Activated CD8-positive, alpha-beta T cell treated with anti-CD3 and anti-CD28 coated beads, Interleukin-2, amount 10 ng/mL, durations not matched to agents 7 days and 5 days (primary cell): ENCODE results near the gene COG5. TPM values are rescaled to one million over a fixed set of nuclear protein-coding genes. Genes with fewer than 3 reads are reported as not detected.

ENCODE experiments used
- ATAC-seq: fragments of 150-1000 bp; cut with Tn5 transposase; one replicate; pipeline ENCODE4 v1.10.0; 2021; ENCODE audit warnings: moderate library complexity
- CTCF ChIA-PET: fragments of 350-600 bp; sonication (Branson Sonifier 250); formaldehyde crosslinking; loops from one replicate; lab custom pipeline; 2021; ENCODE audit warnings: antibody characterized with exemption; lab: Charles Lee
- POLR2A ChIA-PET: fragments of 350-600 bp; sonication (Branson Sonifier 250); formaldehyde crosslinking; loops from one replicate; lab custom pipeline; 2021; ENCODE audit warnings: antibody characterized with exemption; lab: Charles Lee
- DNase-seq: peaks from one replicate; pipeline ENCODE4 v3.0.0-alpha.2; 2020
- H3K27ac Mint-ChIP-seq: one replicate; pipeline ENCODE4 v1.8.0; 2021; ENCODE audit warnings: mild to moderate bottlenecking, mixed read lengths
- H3K27me3 Mint-ChIP-seq: one replicate; pipeline ENCODE4 v1.8.0; 2021; ENCODE audit warnings: low read depth, mixed read lengths
- H3K36me3 Mint-ChIP-seq: one replicate; pipeline ENCODE4 v1.8.0; 2021; ENCODE audit warnings: low read depth, mixed read lengths
- H3K4me1 Mint-ChIP-seq: one replicate; pipeline ENCODE4 v1.8.0; 2021; ENCODE audit warnings: low read depth, mixed read lengths
- H3K4me3 Mint-ChIP-seq: one replicate; pipeline ENCODE4 v1.8.0; 2021; ENCODE audit warnings: mild to moderate bottlenecking, mixed read lengths
- H3K9me3 Mint-ChIP-seq: one replicate; pipeline ENCODE4 v1.8.0; 2022; ENCODE audit warnings: mixed read lengths; ENCODE audit not compliant: insufficient read depth
- total RNA-seq, 2 experiments: library from RNA; stranded (reverse); gene quantifications; one replicate each; pipeline ENCODE4 v1.2.3, GENCODE V29; 2021

Gene COG5
- total RNA-seq, 2 experiments from 2014 or later = 31.3 to 31.8 TPM

- DNase-seq (no peak), ATAC-seq (no peak)
- CTCF ChIA-PET = no interaction called here
- Mint-ChIP-seq H3K27ac (no peak overlapping the region), H3K27me3 (no peaks in the 10 kb centered on the region), H3K36me3 (peaks cover 29% of the 10 kb centered on the region), H3K4me3 (no peak overlapping the region), H3K4me1 (no peaks in the 10 kb centered on the region), H3K9me3 (no peaks in the 10 kb centered on the region)
- POLR2A ChIA-PET = no interaction called here
Observed at GRCh38 chr7:107207459-107207858, 356.3 kb downstream of the COG5 start.

- POLR2A ChIA-PET = no interaction called here
- no peaks in the 10 kb centered on the region for H3K9me3 Mint-ChIP-seq
- CTCF ChIA-PET = interaction anchor here (1.0 to 1.5 kb wide), 2 partner anchors 15 to 256 kb away, joined by 3 read pairs; no protein-coding TSS in a partner anchor
- no peaks in the 10 kb centered on the region for H3K27me3 Mint-ChIP-seq
- DNase-seq (no peak), ATAC-seq (no peak)
- H3K36me3 Mint-ChIP-seq = peaks cover 35% of the 10 kb centered on the region
- no peak overlapping the region for H3K27ac Mint-ChIP-seq
- H3K4me3 Mint-ChIP-seq = no peak overlapping the region
- H3K4me1 Mint-ChIP-seq = no peaks in the 10 kb centered on the region
Observed at GRCh38 chr7:107206706-107207105, 357.0 kb downstream of the COG5 start.

GRCh38 chr7:107206136-107206535 lies 357.6 kb downstream of the COG5 start:
- ATAC-seq (no peak), DNase-seq (no peak)
- H3K27ac Mint-ChIP-seq = no peak overlapping the region
- peaks cover 39% of the 10 kb centered on the region for H3K36me3 Mint-ChIP-seq
- no peaks in the 10 kb centered on the region for H3K27me3 Mint-ChIP-seq
- ChIA-PET CTCF (interaction anchor here (1.0 to 1.5 kb wide), 2 partner anchors 15 to 257 kb away, joined by 3 read pairs; no protein-coding TSS in a partner anchor), POLR2A (no interaction called here)
- no peak overlapping the region for H3K4me3 Mint-ChIP-seq
- no peaks in the 10 kb centered on the region for H3K9me3 Mint-ChIP-seq
- no peaks in the 10 kb centered on the region for H3K4me1 Mint-ChIP-seq

- ChIA-PET CTCF (interaction anchor here (0.6 to 1.0 kb wide), 2 partner anchors 298 to 687 kb away, joined by 3 read pairs; no protein-coding TSS in a partner anchor), POLR2A (interaction anchor here (0.8 kb wide), 1 partner anchor 32 kb away, joined by 3 read pairs; no protein-coding TSS in a partner anchor)
- H3K36me3 Mint-ChIP-seq = peaks cover 41% of the 10 kb centered on the region
- no peaks in the 10 kb centered on the region for H3K4me1 Mint-ChIP-seq
- no peak overlapping the region for H3K4me3 Mint-ChIP-seq
- ATAC-seq (no peak), DNase-seq (no peak)
- H3K27me3 Mint-ChIP-seq = no peaks in the 10 kb centered on the region
- H3K9me3 Mint-ChIP-seq = no peaks in the 10 kb centered on the region
- H3K27ac Mint-ChIP-seq = no peak overlapping the region
Observed at GRCh38 chr7:107203607-107204006, 360.1 kb downstream of the COG5 start.

- Mint-ChIP-seq H3K4me3 (no peak overlapping the region), H3K36me3 (peaks cover 41% of the 10 kb centered on the region), H3K9me3 (no peaks in the 10 kb centered on the region), H3K27ac (no peak overlapping the region), H3K27me3 (no peaks in the 10 kb centered on the region), H3K4me1 (no peaks in the 10 kb centered on the region)
- ATAC-seq (peak; percentile 47), DNase-seq (peak; percentile 29)
- CTCF ChIA-PET = interaction anchor here (0.8 to 1.4 kb wide), 2 partner anchors 14 to 261 kb away, joined by 3 read pairs; no protein-coding TSS in a partner anchor
- POLR2A ChIA-PET = interaction anchor here (1.1 kb wide), 1 partner anchor 34 kb away, joined by 4 read pairs; no protein-coding TSS in a partner anchor
Observed at GRCh38 chr7:107201795-107202450, 361.8 kb downstream of the COG5 start.

- no peaks in the 10 kb centered on the region for H3K4me1 Mint-ChIP-seq
- no peaks in the 10 kb centered on the region for H3K27me3 Mint-ChIP-seq
- ATAC-seq (no peak), DNase-seq (no peak)
- peaks cover 29% of the 10 kb centered on the region for H3K36me3 Mint-ChIP-seq
- no peak overlapping the region for H3K27ac Mint-ChIP-seq
- ChIA-PET POLR2A (interaction anchor here (0.5 to 0.8 kb wide), 2 partner anchors 29 to 189 kb away, joined by 3 to 4 read pairs; no protein-coding TSS in a partner anchor), CTCF (interaction anchor here (0.7 to 1.9 kb wide), 3 partner anchors 84 to 678 kb away, joined by 3 to 5 read pairs (median 3); no protein-coding TSS in a partner anchor)
- H3K4me3 Mint-ChIP-seq = no peak overlapping the region
- no peaks in the 10 kb centered on the region for H3K9me3 Mint-ChIP-seq
Observed at GRCh38 chr7:107196834-107197610, 366.7 kb downstream of the COG5 start.

- H3K4me3 Mint-ChIP-seq = no peak overlapping the region
- no peaks in the 10 kb centered on the region for H3K4me1 Mint-ChIP-seq
- ATAC-seq (no peak), DNase-seq (no peak)
- peaks cover 19% of the 10 kb centered on the region for H3K36me3 Mint-ChIP-seq
- H3K27ac Mint-ChIP-seq = no peak overlapping the region
- H3K27me3 Mint-ChIP-seq = no peaks in the 10 kb centered on the region
- POLR2A ChIA-PET = interaction anchor here (0.6 kb wide), 1 partner anchor 155 kb away, joined by 5 read pairs; no protein-coding TSS in a partner anchor
- H3K9me3 Mint-ChIP-seq = no peaks in the 10 kb centered on the region
- CTCF ChIA-PET = interaction anchor here (0.6 to 1.9 kb wide), 9 partner anchors 14 to 686 kb away, joined by 3 to 7 read pairs (median 4); no protein-coding TSS in a partner anchor
Observed at GRCh38 chr7:107194052-107194451, 369.7 kb downstream of the COG5 start.

GRCh38 chr7:107190090-107190489 lies 373.6 kb downstream of the COG5 start:
- ATAC-seq (no peak), DNase-seq (no peak)
- ChIA-PET CTCF (interaction anchor here (1.2 kb wide), 1 partner anchor 11 kb away, joined by 3 read pairs; no protein-coding TSS in a partner anchor), POLR2A (interaction anchor here (1.0 kb wide), 1 partner anchor 21 kb away, joined by 4 read pairs; the partner anchor contains the start of gene HBP1)
- no peak overlapping the region for H3K27ac Mint-ChIP-seq
- H3K9me3 Mint-ChIP-seq = no peaks in the 10 kb centered on the region
- no peak overlapping the region for H3K4me3 Mint-ChIP-seq
- H3K36me3 Mint-ChIP-seq = peaks cover 36% of the 10 kb centered on the region
- no peaks in the 10 kb centered on the region for H3K27me3 Mint-ChIP-seq
- no peaks in the 10 kb centered on the region for H3K4me1 Mint-ChIP-seq

GRCh38 chr7:107187774-107188173 lies 375.9 kb downstream of the COG5 start:
- Mint-ChIP-seq H3K27me3 (no peaks in the 10 kb centered on the region), H3K36me3 (peaks cover 40% of the 10 kb centered on the region), H3K9me3 (no peaks in the 10 kb centered on the region), H3K4me3 (no peak overlapping the region), H3K4me1 (no peaks in the 10 kb centered on the region), H3K27ac (no peak overlapping the region)
- ChIA-PET CTCF (interaction anchor here (1.1 kb wide), 1 partner anchor 14 kb away, joined by 3 read pairs; no protein-coding TSS in a partner anchor), POLR2A (no interaction called here)
- ATAC-seq = no peak
- DNase-seq = no peak

GRCh38 chr7:107186240-107186639 lies 377.5 kb downstream of the COG5 start:
- ChIA-PET CTCF (no interaction called here), POLR2A (no interaction called here)
- no peak for ATAC-seq
- no peaks in the 10 kb centered on the region for H3K9me3 Mint-ChIP-seq
- H3K27ac Mint-ChIP-seq = no peak overlapping the region
- H3K27me3 Mint-ChIP-seq = no peaks in the 10 kb centered on the region
- DNase-seq = no peak
- H3K36me3 Mint-ChIP-seq = peaks cover 42% of the 10 kb centered on the region
- no peak overlapping the region for H3K4me3 Mint-ChIP-seq
- no peaks in the 10 kb centered on the region for H3K4me1 Mint-ChIP-seq

GRCh38 chr7:107185716-107186115 lies 378.0 kb downstream of the COG5 start:
- ATAC-seq (no peak), DNase-seq (no peak)
- Mint-ChIP-seq H3K9me3 (no peaks in the 10 kb centered on the region), H3K4me3 (no peak overlapping the region), H3K36me3 (peaks cover 46% of the 10 kb centered on the region), H3K27ac (no peak overlapping the region), H3K4me1 (peaks cover 2% of the 10 kb centered on the region), H3K27me3 (no peaks in the 10 kb centered on the region)
- CTCF ChIA-PET = no interaction called here
- POLR2A ChIA-PET = no interaction called here
